ENCODE measurements around the gene DUSP6. TPM values are rescaled to one million over a fixed set of nuclear protein-coding genes. Genes with fewer than 3 reads are reported as not detected.

The DUSP6 gene
- total RNA-seq, 1 donor from 2014 or later: 15.0 TPM

Other genes starting within 250 kb of the DUSP6 start
- 4.3 TPM for gene GALNT4, start 172.3 kb upstream of the DUSP6 start, total RNA-seq
- 6.8 TPM for gene POC1B, start 173.5 kb upstream of the DUSP6 start, total RNA-seq

Measured in esophagus mucosa (tissue), 1 donor.